Cerebellar cortex (tissue), 1 donor: Measurements from ENCODE around the gene MET.
"Not testable (repeated sequence)": the region's sequence is repeated elsewhere in the genome, so short reads cannot be mapped to it uniquely, and the experiment has no call there.

ENCODE experiments used
- DNase-seq: peaks from one replicate; pipeline ENCODE4 v3.0.0-alpha.2; 2015; ENCODE audit warnings: low spot score

MET gene

GRCh38 chr7:116698930-116699721 lies 27.1 kb downstream of the MET start:
- peak; percentile 70 for DNase-seq

GRCh38 chr7:116699722-116700120 lies 27.7 kb downstream of the MET start:
- no peak for DNase-seq

GRCh38 chr7:116702046-116702785 lies 30.2 kb downstream of the MET start:
- no peak for DNase-seq

GRCh38 chr7:116704650-116705228 lies 32.7 kb downstream of the MET start:
- no peak for DNase-seq

- DNase-seq = no peak
Measured at GRCh38 chr7:116705419-116705818, 33.4 kb downstream of the MET start.

- DNase-seq = no peak
Measured at GRCh38 chr7:116706668-116707126, 34.7 kb downstream of the MET start.

- no peak for DNase-seq
Measured at GRCh38 chr7:116707289-116707688, 35.3 kb downstream of the MET start.

- DNase-seq = no peak
Measured at GRCh38 chr7:116708248-116708647, 36.3 kb downstream of the MET start.

- DNase-seq = no peak
Measured at GRCh38 chr7:116708861-116709260, 36.9 kb downstream of the MET start.

- DNase-seq = no peak
Measured at GRCh38 chr7:116709336-116709735, 37.3 kb downstream of the MET start.

- DNase-seq = no peak
Measured at GRCh38 chr7:116710764-116711452, 38.9 kb downstream of the MET start.

- no peak for DNase-seq
Measured at GRCh38 chr7:116711790-116712189, 39.8 kb downstream of the MET start.

GRCh38 chr7:116713500-116713899 lies 41.5 kb downstream of the MET start:
- DNase-seq = no peak

GRCh38 chr7:116713918-116714317 lies 41.9 kb downstream of the MET start:
- DNase-seq = no peak

GRCh38 chr7:116715077-116715476 lies 43.1 kb downstream of the MET start:
- DNase-seq = no peak

GRCh38 chr7:116717137-116717536 lies 45.1 kb downstream of the MET start:
- DNase-seq = no peak

- not testable (repeated sequence) for DNase-seq
Measured at GRCh38 chr7:116723959-116724529, 52.0 kb downstream of the MET start.

GRCh38 chr7:116724560-116725231 lies 52.7 kb downstream of the MET start:
- no peak for DNase-seq

- DNase-seq = no peak
Measured at GRCh38 chr7:116726149-116726548, 54.2 kb downstream of the MET start.

- DNase-seq = no peak
Measured at GRCh38 chr7:116726713-116727431, 54.9 kb downstream of the MET start.
